Activated CD4-positive, alpha-beta T cell treated with anti-CD3 and anti-CD28 coated beads, Interleukin-2, amount 50 U/mL, for 48 hours (primary cell): ENCODE data around the gene NKD1.
"Not testable (repeated sequence)": the region's sequence is repeated elsewhere in the genome, so short reads cannot be mapped to it uniquely, and the experiment has no call there.

Experiments used
- DNase-seq, 2 experiments: peaks; one replicate each; pipeline ENCODE4 v3.0.0-alpha.2; 2020

NKD1 gene

GRCh38 chr16:50560903-50561863 is 13.0 kb downstream of the NKD1 start:
- DNase-seq = no peak

DNA sequence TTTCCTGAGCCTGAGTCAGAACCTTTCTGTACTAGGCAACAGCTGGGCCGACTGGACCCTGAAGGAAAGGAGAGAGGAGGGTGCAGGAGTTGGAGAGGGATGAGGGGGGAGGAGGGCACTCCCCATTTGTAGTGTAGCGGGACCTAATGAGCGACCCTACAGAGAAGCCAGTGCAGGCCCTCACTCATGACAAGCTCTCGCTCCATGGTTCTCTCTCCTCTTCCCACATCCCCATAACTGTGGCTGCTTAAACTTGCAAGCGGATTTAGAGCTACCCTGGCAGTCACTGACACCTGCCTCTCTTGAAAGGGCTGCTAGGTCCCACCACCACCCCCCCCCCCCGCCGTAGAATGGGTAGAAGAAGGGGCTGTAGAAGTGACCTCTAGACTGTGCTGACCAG is 14.5 kb downstream of the NKD1 start:
- DNase-seq = no peak

DNA sequence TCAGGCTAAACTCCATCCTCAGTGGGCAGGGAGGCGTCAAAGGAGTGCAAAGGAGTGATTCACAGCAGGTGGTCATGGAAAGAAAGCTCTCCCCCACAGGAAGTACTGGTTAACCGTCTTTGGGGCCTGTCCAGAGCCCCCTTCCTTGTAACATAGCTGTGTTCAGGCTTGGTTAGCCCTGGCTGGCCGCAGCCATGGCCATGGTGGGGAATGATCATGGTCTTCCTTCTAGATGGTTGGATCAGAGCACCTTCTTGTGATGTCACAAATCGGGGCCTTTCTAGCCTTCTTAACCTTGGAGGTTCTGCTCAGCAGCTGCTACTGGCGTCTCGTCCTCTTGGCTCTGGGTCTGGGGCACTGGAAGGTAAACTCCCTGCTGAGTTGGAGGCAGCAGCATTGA is 15.8 kb downstream of the NKD1 start:
- DNase-seq = no peak

- no peak for DNase-seq
These were observed 17.2 kb downstream of the NKD1 start for GRCh38 chr16:50565428-50565827.

GRCh38 chr16:50566014-50566962 is 18.1 kb downstream of the NKD1 start:
- no peak for DNase-seq

DNA sequence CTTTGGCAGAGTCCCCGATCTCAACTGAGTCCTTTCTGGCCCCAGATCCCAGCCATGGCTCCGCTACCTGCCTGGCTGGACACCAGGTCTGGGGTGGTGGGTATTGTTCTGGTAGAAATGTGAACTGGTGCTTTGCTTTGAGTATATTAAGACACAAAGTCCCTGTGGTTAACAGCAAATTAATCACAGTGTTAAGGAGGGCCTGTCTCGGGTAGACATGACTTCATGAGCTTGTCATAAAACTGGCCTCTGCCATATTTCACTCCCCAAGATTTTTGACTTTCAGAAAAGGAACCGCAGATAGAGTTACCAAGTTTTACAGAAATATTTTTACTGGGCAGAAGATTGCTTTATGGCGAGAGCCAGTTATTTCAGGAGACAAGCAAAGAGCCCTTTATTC is 19.5 kb downstream of the NKD1 start:
- DNase-seq = no peak

DNA sequence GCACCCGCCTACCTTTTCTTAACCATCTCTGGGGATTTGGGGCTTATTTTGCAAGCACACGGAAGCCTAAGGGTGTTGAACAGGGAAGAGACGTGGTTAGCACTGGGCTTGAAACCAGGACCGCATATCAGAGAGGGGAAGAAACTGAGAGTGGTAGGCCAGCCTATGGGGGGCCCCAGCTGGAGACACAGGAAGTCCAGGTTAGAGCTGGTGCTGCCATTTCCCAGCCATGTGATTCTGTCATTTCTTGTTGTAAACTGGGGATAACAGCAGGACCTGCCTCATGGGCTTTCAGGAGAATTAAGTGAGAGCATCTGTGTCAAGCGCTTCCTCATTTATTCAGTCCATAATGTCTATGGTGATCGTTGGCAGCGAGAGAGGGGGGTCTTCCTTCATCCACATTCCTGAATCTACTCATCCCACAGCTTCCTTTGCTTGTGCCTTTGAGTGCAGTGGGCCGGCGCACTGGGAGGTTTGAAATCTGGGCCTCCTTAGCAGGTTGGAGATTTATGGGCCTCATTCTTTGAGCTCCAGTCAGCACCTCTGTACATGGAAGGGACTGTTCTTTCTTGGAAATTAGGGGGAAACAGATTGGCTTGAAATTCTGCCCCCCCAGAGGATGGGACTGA is 20.1 kb downstream of the NKD1 start:
- no peak for DNase-seq

GRCh38 chr16:50570354-50570753 is 22.2 kb downstream of the NKD1 start:
- DNase-seq = no peak

- DNase-seq = no peak
These were observed 22.8 kb downstream of the NKD1 start for GRCh38 chr16:50570808-50571598.

DNA sequence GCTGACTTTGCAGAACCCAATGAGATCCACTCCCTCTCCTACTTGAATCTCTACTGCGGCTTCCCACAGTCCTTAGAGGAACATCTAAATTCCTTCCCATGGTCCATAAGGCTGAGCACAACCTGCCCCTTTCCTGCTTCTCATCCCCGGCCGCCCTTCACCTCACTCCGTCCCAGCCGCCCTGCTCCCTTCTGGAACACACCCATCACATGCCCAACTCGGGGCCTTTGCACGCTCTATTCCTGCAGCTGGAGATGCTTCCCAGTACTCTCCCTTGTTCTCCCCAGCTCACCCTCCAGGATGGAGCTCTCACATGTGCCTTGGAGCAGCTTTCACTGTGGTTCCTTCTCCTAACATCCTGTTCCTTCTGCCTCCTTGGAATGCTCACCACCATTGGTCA is 23.6 kb downstream of the NKD1 start:
- DNase-seq = no peak

- no peak for DNase-seq
These were observed 24.5 kb downstream of the NKD1 start for GRCh38 chr16:50572700-50573099.

- no peak for DNase-seq
These were observed 25.1 kb downstream of the NKD1 start for GRCh38 chr16:50573279-50573678.

GRCh38 chr16:50573947-50574744 is 25.9 kb downstream of the NKD1 start:
- no peak for DNase-seq

DNA sequence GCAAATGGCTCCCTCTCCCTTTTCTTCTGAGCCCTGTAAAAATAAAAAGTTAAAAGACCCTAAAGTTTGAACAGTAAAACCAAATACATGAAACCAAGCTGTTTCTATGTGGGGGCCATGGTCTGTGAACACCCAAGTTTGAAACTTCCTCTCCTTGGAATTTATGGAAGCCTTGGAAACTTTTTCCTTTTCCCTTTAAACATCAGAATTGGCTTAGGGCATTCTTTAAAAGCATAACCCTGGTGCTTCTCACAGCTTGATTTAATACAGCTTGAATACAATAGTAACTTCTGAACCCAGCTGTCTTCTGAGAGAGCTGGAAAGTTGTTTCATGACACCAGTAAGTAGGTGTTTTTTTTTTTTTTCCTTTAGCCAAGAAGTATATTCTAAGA is 26.5 kb downstream of the NKD1 start:
- no peak for DNase-seq

GRCh38 chr16:50575743-50576142 is 27.5 kb downstream of the NKD1 start:
- DNase-seq = no peak

GRCh38 chr16:50576403-50577113 is 28.4 kb downstream of the NKD1 start:
- DNase-seq = no peak

DNA sequence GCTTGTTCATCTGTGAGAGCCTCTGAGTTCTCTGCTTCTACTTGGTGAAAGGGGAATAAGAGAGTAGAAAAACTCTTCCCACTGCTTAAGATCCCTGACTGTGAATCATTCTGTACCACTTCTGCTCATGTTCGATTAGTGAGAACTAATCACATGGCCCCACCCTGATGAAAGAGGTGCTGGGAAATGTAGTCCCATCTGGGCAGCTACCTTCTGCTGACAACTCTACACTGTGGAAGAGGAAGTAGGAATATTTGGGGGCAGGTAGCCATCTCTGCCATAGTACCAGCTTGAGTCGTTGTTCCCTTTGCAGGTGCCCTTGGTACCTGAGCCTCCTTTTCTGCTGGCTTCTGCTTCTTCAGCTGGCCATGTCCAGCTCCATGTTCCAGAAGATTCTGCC is 29.9 kb downstream of the NKD1 start:
- no peak for DNase-seq

- not testable (repeated sequence) for DNase-seq
These were observed 31.2 kb downstream of the NKD1 start for GRCh38 chr16:50579373-50579772.

GRCh38 chr16:50580180-50580798 is 32.1 kb downstream of the NKD1 start:
- DNase-seq = no peak

DNA sequence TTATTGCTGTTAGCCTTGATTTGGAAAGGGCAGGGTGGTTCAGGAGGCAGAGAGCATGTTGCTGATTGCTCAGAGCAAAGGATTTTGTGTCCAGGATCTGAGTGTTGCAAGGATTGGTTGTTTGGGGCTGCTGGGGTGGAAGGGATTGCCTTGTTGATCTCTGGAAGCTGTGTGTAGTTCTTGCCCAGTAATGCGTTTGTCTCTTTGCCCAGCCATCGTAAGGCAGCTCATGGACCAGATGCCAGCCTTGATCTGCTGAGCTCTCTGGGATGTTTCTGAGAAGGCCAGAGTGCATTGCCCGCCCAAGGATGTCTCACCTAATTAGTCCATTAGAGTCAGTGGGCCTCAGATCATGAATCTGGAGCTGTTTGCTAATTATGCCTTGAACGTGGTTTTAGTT is 33.6 kb downstream of the NKD1 start:
- no peak for DNase-seq
